ENCODE results near the gene SORCS2. TPM values are rescaled to one million over a fixed set of nuclear protein-coding genes. Genes with fewer than 3 reads are reported as not detected.

Gene SORCS2
- total and polyA plus RNA-seq, 7 donors = 0.18 to 1.5 (median 0.36) TPM

- no peaks in the 10 kb centered on the region for H3K9me3 ChIP-seq
- no peak for TF ChIP-seq CTCF (IDR thresholded peaks at IDR 0.05)
- no peaks in the 10 kb centered on the region for H3K4me1 ChIP-seq
- H3K36me3 ChIP-seq (ENCODE audit: insufficient read depth in 1 of 2, low read depth in 1 of 2) = no peaks in the 10 kb centered on the region
- WGBS, 3 donors = 54 to 62% (median 56%) methylated on average over 7 of the region's 7 CpGs
- intact Hi-C loops (cut with DNase I) = no loop called here
- H3K27ac ChIP-seq = no peak overlapping the region
- peaks cover 0 to 16% (median 9%) of the 10 kb centered on the region in 3 donors for H3K27me3 ChIP-seq (ENCODE audit: insufficient read depth in 3 of 3, low read length in 2 of 3)
- no peak for DNase-seq
- no peak for ATAC-seq
- no peak overlapping the region for H3K4me3 ChIP-seq
These were observed 397.9 kb downstream of the SORCS2 start for GRCh38 chr4:7590189-7590588.

- Histone ChIP-seq H3K4me1 (no peaks in the 10 kb centered on the region), H3K36me3 (ENCODE audit: insufficient read depth in 1 of 2, low read depth in 1 of 2) (no peaks in the 10 kb centered on the region), H3K9me3 (no peaks in the 10 kb centered on the region), H3K4me3 (no peak overlapping the region), H3K27me3 (ENCODE audit: insufficient read depth in 3 of 3, low read length in 2 of 3) (peaks cover 0 to 17% (median 16%) of the 10 kb centered on the region in 3 donors), H3K27ac (no peak overlapping the region)
- intact Hi-C loops (cut with DNase I) = no loop called here
- no peak for TF ChIP-seq CTCF (IDR thresholded peaks at IDR 0.05)
- DNase-seq (no peak), ATAC-seq (no peak)
- 79 to 85% (median 83%) methylated on average over 8 of the region's 8 CpGs for WGBS, 3 donors
These were observed 398.6 kb downstream of the SORCS2 start for GRCh38 chr4:7590899-7591298.

- no peak for ATAC-seq
- Histone ChIP-seq H3K4me1 (no peaks in the 10 kb centered on the region), H3K36me3 (ENCODE audit: insufficient read depth in 1 of 2, low read depth in 1 of 2) (no peaks in the 10 kb centered on the region), H3K27me3 (ENCODE audit: insufficient read depth in 3 of 3, low read length in 2 of 3) (peaks cover 0 to 23% (median 16%) of the 10 kb centered on the region in 3 donors), H3K27ac (no peak overlapping the region), H3K9me3 (no peaks in the 10 kb centered on the region), H3K4me3 (no peak overlapping the region)
- 68 to 79% (median 73%) methylated on average over 28 of the region's 28 CpGs for WGBS, 3 donors
- DNase-seq = no peak
- intact Hi-C loops (cut with DNase I) = no loop called here
- no peak for TF ChIP-seq CTCF (IDR thresholded peaks at IDR 0.05)
These were observed 399.2 kb downstream of the SORCS2 start for GRCh38 chr4:7591409-7592053.

GRCh38 chr4:7593646-7594412 is 401.5 kb downstream of the SORCS2 start:
- Histone ChIP-seq H3K27me3 (ENCODE audit: insufficient read depth in 3 of 3, low read length in 2 of 3) (peaks cover 0 to 20% (median 13%) of the 10 kb centered on the region in 3 donors), H3K4me1 (no peaks in the 10 kb centered on the region), H3K9me3 (no peaks in the 10 kb centered on the region), H3K27ac (no peak overlapping the region), H3K36me3 (ENCODE audit: insufficient read depth in 1 of 2, low read depth in 1 of 2) (no peaks in the 10 kb centered on the region), H3K4me3 (no peak overlapping the region)
- intact Hi-C loops (cut with DNase I) = no loop called here
- ATAC-seq = no peak
- no peak for TF ChIP-seq CTCF (IDR thresholded peaks at IDR 0.05)
- 67 to 68% (median 67%) methylated on average over 21 of the region's 21 CpGs for WGBS, 3 donors
- no peak for DNase-seq

Data from psoas muscle (tissue), 8 donors.